ENCODE measurements around the gene HNF4A.

Gene HNF4A

DNA sequence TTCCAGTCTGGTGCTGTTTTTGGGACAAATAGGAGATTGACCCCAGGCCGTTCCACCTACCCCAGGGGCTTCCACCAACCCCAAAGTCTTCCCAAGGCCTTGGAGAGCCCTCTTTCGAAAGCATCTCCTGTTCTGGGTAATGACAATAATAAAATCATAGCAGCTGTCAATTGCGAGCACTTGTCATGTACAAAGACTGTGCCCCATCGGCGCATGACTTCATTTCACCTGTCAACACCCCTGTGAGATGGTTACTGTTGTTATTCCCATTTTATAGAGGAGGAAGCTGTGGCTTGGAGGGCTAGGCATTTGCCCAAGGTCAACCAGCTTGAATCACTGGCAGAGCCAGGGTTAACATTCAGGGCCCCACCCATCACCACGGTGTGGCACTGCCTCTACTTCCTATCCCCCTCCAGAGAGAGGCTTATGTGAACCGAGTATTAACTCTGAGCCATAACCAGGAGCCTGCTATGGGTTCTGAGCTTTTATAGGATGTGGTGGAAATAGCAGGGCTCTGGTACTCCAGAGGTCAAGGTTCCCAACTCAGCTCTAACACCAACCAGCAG, 51.2 kb downstream of the HNF4A start:
- DNase-seq (ENCODE audit: low spot score): no peak

- DNase-seq (ENCODE audit: low spot score): no peak
Measured at GRCh38 chr20:44407402-44408184, 52.1 kb downstream of the HNF4A start.

DNA sequence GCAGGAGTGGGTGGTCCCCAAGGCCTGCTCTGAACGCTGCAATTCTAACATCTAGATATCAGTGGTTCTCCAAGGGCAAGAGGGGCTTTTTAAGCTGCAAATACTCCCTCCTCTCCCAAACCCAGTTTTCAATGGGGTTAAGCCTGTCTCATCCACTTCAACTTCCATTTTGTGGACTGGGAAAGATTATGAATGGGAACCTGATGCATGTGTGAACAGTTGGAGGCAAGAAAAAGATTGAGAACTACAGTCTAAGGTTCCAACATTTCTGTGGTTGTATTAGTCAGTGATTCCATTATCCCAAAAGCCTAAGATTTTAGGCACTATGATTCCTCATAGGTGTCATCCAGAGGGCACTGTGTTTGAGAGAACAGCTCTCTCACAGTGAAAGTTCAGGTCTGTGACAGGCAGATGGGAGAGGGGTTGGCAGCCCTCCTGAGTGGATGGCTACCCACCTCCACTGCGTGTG, 53.7 kb downstream of the HNF4A start:
- DNase-seq (ENCODE audit: low spot score): no peak

DNA sequence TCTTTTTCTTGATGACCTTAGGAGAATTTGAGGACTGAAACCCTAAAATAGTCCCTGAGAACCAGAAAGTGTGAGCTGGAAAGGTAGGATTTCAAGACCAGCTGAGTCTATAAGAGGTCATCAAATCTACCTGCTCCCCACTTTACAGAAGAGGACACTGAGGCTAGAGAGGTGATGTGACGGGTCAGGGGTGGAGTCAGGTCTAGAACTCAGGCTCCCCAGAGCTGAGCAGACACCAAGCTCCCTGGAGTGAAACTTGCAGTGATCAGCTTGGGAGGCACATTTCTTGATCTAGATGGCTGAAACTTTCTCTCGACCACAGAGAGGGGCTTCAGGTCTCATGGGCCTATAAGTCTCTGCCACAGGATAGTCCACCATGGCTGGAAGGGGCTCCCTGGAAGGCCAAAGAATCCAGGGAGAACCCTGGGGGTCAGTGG, 55.1 kb downstream of the HNF4A start:
- no peak for DNase-seq (ENCODE audit: low spot score)

GRCh38 chr20:44411020-44411756, 55.7 kb downstream of the HNF4A start:
- no peak for DNase-seq (ENCODE audit: low spot score)

DNA sequence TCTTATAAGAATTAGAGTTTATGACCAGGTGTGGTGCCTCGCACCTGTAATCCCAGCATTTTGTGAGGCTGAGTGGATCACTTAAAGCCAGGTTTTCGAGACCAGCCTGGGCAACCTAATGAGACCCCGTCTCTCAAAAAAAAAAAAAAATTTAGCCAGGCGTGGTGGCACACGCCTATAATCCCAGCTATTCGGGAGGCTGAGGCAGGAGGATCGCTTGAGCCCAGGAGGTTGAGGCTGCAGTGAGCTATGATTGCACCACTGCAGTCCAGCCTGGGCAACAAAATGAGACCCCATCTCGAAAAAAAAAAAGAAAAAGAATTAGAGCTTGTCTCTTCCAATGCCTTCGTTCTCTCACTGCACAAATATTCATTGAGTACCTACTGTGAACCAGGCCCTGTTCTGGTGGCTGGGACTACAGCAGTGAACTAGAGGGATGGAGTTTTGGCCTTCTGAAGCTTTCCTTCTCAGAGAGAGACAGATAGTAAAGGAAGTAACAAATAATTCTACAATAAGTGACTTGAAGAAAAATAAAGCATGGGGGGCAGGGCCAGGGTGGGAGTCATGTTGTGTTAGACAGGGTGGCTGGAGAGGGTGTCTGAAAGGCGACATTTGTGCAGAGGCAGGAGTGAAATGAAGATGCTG, 56.4 kb downstream of the HNF4A start:
- no peak for DNase-seq (ENCODE audit: low spot score)

DNA sequence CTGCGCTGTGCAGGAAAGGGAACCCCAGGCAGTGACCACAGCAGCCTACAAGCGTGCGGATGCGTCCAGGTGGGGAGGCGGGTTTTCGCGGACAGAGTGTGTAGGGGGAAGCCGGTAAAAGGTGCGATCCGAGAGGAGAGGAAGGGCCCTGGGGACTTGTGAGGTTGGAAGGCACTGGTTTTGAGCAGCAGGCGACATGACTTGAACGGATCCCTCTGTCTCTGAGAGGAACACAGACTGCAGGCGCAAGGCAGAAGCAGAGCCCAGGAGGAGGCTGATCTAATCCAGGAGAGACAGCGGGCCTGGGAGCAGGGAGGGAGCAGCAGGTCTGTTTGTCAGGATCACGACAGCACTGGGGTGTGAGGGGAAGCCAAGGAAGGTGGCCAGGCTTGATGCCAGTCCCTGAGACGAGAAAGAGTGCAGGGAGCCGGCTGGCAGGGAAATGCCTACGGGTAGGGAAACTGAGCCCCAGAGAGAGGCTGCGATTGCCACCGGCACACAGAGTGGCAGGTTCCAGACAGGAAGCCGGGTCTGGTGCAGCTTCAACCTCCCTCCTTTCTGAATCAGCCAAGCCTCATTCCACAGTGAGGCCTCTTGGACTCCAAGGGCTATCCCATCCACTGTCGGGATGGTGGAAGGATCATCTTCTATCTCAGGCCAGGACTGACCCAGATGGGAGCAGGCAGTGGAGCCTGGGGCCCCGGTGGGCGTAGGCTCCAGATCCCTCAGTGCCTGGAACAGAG, 57.1 kb downstream of the HNF4A start:
- no peak for DNase-seq (ENCODE audit: low spot score)

DNA sequence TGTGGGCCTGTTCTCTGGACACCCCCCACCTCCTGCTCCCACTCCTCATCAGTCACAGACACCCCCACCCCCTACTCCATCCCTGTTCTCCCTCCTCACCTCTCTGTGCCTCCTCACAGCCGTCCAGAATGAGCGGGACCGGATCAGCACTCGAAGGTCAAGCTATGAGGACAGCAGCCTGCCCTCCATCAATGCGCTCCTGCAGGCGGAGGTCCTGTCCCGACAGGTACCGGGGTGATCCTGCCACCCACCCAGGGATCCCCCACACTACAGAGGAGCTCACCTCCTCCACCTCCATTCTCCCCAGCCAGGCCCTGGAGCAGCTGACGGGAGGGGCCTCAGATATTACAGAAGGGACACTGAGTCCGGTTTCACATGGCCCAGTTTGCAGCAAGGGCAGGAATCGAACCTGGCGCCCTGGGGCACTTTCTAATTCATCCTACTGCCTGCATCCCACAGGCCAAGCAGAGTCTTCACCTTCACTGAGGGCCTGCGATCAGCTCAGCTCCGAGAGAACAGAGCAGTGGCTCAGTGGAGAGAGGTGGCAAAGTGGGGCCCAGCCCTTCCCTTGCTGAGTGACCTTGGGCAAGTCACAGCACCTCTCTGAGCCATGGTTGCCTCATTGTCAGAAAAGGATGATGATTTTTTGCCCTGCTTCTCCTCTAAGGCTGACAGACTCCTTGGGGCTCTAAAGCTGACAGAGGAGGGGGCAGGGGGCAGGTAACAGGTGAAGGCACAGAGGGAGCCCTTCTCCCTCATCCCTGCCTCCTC, 58.3 kb downstream of the HNF4A start:
- no peak for DNase-seq (ENCODE audit: low spot score)

DNA sequence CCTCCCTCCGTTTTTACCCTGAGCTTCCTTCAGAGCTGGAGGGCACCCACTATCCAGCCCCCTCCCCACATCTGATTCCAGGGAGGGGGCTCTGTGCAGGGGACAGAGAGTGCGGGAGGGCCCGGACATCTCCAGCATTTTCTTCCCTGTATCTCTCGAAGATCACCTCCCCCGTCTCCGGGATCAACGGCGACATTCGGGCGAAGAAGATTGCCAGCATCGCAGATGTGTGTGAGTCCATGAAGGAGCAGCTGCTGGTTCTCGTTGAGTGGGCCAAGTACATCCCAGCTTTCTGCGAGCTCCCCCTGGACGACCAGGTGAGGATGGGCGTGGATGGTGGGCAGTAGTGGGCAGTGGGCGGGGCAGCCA, 58.8 kb downstream of the HNF4A start:
- no peak for DNase-seq (ENCODE audit: low spot score)

DNA sequence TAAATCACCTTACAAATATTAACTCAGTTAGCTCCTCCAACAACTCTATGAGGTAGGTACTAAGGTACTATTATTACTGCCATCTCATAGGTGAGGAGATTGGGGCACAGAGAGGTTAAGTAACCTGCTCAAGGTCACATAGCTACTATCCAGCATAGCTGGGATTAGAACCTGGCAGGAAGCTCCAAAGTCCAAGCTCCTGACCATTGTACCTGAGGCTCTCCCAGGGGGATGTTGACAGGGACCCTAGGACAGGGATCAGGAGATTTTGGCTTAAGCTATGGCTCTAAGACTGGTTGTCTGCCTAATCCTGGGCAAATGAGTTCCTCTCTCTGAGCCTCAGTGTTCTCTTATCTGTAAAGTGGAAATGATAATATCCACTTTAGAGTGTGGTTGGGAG, 59.3 kb downstream of the HNF4A start:
- no peak for DNase-seq (ENCODE audit: low spot score)

DNA sequence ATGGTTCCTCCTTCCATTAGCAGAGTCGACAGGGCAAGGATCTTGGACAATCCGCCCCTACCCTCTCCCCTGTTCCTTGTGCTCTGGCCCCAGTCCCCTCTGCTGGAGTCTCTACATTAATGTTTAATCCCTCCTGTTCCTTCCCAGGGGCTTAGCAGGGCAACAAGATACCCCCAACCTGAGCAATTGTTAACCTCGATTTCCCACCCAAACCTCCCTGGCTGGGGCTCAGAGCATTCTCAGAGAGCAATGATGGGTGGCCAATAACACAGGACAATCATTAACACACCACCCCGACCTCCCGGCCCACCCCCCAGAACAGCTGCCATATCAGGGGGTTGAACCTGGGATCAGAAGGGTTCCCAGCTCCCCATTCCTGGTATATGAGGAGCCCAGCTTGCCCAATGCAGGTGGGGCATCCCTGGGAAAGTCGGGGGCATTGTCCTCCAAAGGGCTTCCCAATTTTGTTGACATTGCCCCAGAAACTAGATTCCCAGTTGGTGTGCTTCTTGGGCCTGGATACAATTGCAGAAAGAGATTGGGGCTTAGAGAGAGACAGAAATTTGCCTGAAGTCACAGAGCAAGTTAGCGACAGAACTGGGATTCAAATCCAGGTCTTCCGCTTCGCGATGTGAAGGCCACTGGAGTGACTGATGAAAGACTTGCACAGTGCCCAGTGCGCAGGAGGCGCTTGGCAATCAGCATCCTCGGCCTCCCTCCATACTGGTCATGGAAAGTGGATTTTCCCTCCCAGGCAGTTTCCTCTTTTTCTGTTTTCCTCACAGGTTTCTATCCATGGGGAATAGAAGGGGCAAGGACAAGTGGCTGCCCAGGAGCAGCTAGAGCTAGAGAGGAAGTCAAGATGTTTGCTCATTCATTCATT, 60.6 kb downstream of the HNF4A start:
- no peak for DNase-seq (ENCODE audit: low spot score)

DNA sequence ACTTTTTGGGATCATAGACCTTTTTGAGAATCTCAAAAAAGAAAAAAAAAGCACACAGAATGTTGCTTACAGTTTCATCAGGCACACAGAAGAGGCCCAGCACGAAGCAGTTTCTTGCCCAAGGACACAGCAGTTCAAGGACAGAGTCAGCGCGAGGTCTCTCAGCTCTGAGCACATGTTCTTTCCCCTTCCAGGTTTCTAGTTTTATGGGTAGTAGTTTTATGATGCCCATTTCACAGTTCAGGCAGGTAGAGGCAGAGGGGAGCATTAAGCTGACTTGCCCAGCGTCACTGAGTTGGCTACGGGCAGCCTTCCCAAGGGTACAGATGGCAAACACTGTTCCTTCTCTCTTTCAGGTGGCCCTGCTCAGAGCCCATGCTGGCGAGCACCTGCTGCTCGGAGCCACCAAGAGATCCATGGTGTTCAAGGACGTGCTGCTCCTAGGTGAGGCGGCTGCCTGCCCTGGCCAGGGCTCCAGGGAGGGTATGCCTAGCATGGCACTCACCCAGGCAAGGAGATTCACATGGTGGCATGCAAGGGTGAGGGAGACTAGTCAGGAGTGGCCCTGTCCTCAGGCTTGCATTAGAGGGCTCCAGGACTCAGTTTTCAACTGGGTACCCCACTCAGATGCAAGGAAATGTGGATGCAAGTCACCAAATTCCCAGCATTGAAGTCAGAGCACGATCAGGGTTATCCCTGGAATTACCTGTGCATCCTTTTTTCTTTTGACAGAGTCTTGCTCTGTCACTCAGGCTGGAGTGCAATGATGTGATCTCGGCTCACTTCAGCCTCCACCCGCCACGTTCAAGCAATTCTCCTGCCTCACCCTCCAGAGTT, 62.8 kb downstream of the HNF4A start:
- no peak for DNase-seq (ENCODE audit: low spot score)

DNA sequence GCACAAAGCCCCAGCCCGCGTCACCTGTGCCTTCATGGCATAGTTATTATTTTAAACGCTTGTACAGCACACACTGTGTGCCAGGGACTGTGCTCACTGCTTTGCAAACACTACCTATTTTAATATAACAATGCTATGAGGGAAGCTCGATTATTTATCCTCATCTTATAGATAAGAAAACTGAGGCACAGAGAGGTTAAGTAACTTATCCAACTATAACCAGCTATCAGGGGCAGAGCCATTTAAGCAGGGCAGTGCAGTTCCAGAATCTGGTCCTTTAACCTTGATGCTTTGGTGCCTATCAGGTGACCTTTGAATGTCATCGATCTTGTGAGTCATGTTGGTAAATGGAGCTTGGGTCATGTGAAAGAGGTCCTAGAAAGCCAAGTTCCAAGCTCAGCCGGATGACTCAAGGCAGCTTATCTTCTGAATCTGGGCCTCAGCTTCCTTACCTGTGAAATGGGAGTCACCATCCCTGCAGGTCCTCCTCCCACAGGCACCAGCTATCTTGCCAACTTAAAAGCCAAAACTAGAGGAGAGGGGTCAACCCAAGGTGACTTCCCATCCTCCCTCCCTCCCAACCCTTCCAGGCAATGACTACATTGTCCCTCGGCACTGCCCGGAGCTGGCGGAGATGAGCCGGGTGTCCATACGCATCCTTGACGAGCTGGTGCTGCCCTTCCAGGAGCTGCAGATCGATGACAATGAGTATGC, 63.8 kb downstream of the HNF4A start:
- DNase-seq (ENCODE audit: low spot score): no peak

DNA sequence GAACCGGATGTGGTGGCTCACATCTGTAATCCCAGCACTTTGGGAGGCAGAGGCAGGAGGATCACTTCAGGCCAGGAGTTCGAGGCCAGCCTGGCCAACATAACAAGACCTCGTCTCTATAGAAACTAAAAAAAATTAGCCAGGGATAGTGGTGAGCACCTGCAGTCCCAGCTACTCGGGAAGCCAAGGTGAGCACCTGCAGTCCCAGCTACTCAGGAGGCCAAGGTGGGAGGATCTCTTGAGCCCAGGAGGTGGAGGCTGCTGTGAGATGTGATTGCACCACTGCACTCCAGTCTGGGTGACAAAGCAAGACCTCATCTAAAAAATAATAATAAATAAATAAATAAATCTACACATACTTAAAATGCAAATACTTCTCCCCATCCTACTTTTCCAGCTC, 65.0 kb downstream of the HNF4A start:
- DNase-seq (ENCODE audit: low spot score): no peak

DNA sequence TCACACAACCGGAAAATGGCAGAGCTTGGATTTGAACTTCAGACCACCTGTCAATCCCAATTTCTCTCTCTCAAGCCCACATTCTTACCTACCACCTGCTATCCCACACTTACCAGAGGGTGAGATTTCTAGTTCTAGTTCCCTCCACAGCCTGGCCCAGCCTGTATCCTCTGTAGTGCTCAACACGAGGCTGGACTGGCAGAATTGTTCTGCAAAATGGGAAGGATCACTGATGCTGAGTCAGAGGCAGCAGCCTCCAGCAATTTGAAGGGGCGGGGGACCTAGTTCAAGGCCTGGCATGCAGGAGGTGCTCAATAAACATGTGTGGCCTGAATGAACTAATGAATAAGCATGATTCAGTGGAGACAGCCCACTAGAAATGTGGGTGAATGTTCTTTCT, 66.6 kb downstream of the HNF4A start:
- no peak for DNase-seq (ENCODE audit: low spot score)

- DNase-seq (ENCODE audit: low spot score): no peak
Measured at GRCh38 chr20:44423480-44423879, 68.0 kb downstream of the HNF4A start.

- DNase-seq (ENCODE audit: low spot score): no peak
Measured at GRCh38 chr20:44424039-44424495, 68.6 kb downstream of the HNF4A start.

- DNase-seq (ENCODE audit: low spot score): no peak
Measured at GRCh38 chr20:44425923-44426322, 70.4 kb downstream of the HNF4A start.

Measured in ecto neural progenitor cell (in vitro differentiated cells).